ENCODE data around the gene TDRD10. TPM values are rescaled to one million over a fixed set of nuclear protein-coding genes. Genes with fewer than 3 reads are reported as not detected.
"Not testable (repeated sequence)": the region's sequence is repeated elsewhere in the genome, so short reads cannot be mapped to it uniquely, and the experiment has no call there.

TDRD10 gene
- total RNA-seq, 1 experiment from 2014 or later, result 0.38 TPM

GRCh38 chr1:154519591-154519991, 17.6 kb downstream of the TDRD10 start:
- Histone ChIP-seq H3K36me3 (replicated peaks; ENCODE audit: control insufficient read depth, insufficient read depth, low read length) (no peaks in the 10 kb centered on the region), H3K27me3 (ENCODE audit: control insufficient read depth, insufficient read depth, low read length) (no peaks in the 10 kb centered on the region), H3K4me3 (ENCODE audit: insufficient read depth, low read depth, low read length) (no peak overlapping the region)
- DNase-seq, result no peak

- no peaks in the 10 kb centered on the region for H3K36me3 ChIP-seq (replicated peaks; ENCODE audit: control insufficient read depth, insufficient read depth, low read length)
- no peak for DNase-seq
- no peaks in the 10 kb centered on the region for H3K27me3 ChIP-seq (ENCODE audit: control insufficient read depth, insufficient read depth, low read length)
- no peak overlapping the region for H3K4me3 ChIP-seq (ENCODE audit: insufficient read depth, low read depth, low read length)
Observed at GRCh38 chr1:154520333-154520732, 18.3 kb downstream of the TDRD10 start.

GRCh38 chr1:154521695-154522094, 19.7 kb downstream of the TDRD10 start:
- H3K36me3 ChIP-seq (replicated peaks; ENCODE audit: control insufficient read depth, insufficient read depth, low read length), result no peaks in the 10 kb centered on the region
- H3K4me3 ChIP-seq (ENCODE audit: insufficient read depth, low read depth, low read length), result no peak overlapping the region
- no peak for DNase-seq
- H3K27me3 ChIP-seq (ENCODE audit: control insufficient read depth, insufficient read depth, low read length), result no peaks in the 10 kb centered on the region

GRCh38 chr1:154524881-154525280, 22.9 kb downstream of the TDRD10 start:
- H3K27me3 ChIP-seq (ENCODE audit: control insufficient read depth, insufficient read depth, low read length), result no peaks in the 10 kb centered on the region
- H3K36me3 ChIP-seq (replicated peaks; ENCODE audit: control insufficient read depth, insufficient read depth, low read length), result no peaks in the 10 kb centered on the region
- H3K4me3 ChIP-seq (ENCODE audit: insufficient read depth, low read depth, low read length), result no peak overlapping the region
- DNase-seq, result no peak

- DNase-seq, result no peak
- Histone ChIP-seq H3K36me3 (replicated peaks; ENCODE audit: control insufficient read depth, insufficient read depth, low read length) (no peaks in the 10 kb centered on the region), H3K4me3 (ENCODE audit: insufficient read depth, low read depth, low read length) (no peak overlapping the region), H3K27me3 (ENCODE audit: control insufficient read depth, insufficient read depth, low read length) (no peaks in the 10 kb centered on the region)
Observed at GRCh38 chr1:154527192-154527591, 25.2 kb downstream of the TDRD10 start.

- no peak for DNase-seq
- no peak overlapping the region for H3K4me3 ChIP-seq (ENCODE audit: insufficient read depth, low read depth, low read length)
- H3K27me3 ChIP-seq (ENCODE audit: control insufficient read depth, insufficient read depth, low read length), result no peaks in the 10 kb centered on the region
- H3K36me3 ChIP-seq (replicated peaks; ENCODE audit: control insufficient read depth, insufficient read depth, low read length), result no peaks in the 10 kb centered on the region
Observed at GRCh38 chr1:154529308-154529707, 27.3 kb downstream of the TDRD10 start.

- not testable (repeated sequence) for H3K36me3 ChIP-seq (replicated peaks; ENCODE audit: control insufficient read depth, insufficient read depth, low read length); H3K27me3 ChIP-seq (ENCODE audit: control insufficient read depth, insufficient read depth, low read length); DNase-seq; H3K4me3 ChIP-seq (ENCODE audit: insufficient read depth, low read depth, low read length)
Observed at GRCh38 chr1:154531950-154532349, 29.9 kb downstream of the TDRD10 start.

- Histone ChIP-seq H3K27me3 (ENCODE audit: control insufficient read depth, insufficient read depth, low read length) (no peaks in the 10 kb centered on the region; the same call in 1 of the 2 replicates), H3K36me3 (replicated peaks; ENCODE audit: control insufficient read depth, insufficient read depth, low read length) (no peaks in the 10 kb centered on the region), H3K4me3 (ENCODE audit: insufficient read depth, low read depth, low read length) (no peak overlapping the region)
- peak; percentile 86 for DNase-seq
Observed at GRCh38 chr1:154533952-154534844, 32.2 kb downstream of the TDRD10 start.

GRCh38 chr1:154536570-154536969, 34.6 kb downstream of the TDRD10 start:
- Histone ChIP-seq H3K27me3 (ENCODE audit: control insufficient read depth, insufficient read depth, low read length) (no peaks in the 10 kb centered on the region; the same call in 1 of the 2 replicates), H3K4me3 (ENCODE audit: insufficient read depth, low read depth, low read length) (no peak overlapping the region), H3K36me3 (replicated peaks; ENCODE audit: control insufficient read depth, insufficient read depth, low read length) (no peaks in the 10 kb centered on the region)
- DNase-seq, result no peak

- DNase-seq, result no peak
- no peaks in the 10 kb centered on the region for H3K36me3 ChIP-seq (replicated peaks; ENCODE audit: control insufficient read depth, insufficient read depth, low read length)
- H3K4me3 ChIP-seq (ENCODE audit: insufficient read depth, low read depth, low read length), result no peak overlapping the region
- no peaks in the 10 kb centered on the region; the same call in 1 of the 2 replicates for H3K27me3 ChIP-seq (ENCODE audit: control insufficient read depth, insufficient read depth, low read length)
Observed at GRCh38 chr1:154539486-154540483, 37.8 kb downstream of the TDRD10 start.

- H3K4me3 ChIP-seq (ENCODE audit: insufficient read depth, low read depth, low read length), result no peak overlapping the region
- DNase-seq, result peak; percentile 57
- no peaks in the 10 kb centered on the region; the same call in 1 of the 2 replicates for H3K27me3 ChIP-seq (ENCODE audit: control insufficient read depth, insufficient read depth, low read length)
- H3K36me3 ChIP-seq (replicated peaks; ENCODE audit: control insufficient read depth, insufficient read depth, low read length), result no peaks in the 10 kb centered on the region
Observed at GRCh38 chr1:154541231-154541630, 39.2 kb downstream of the TDRD10 start.

- no peaks in the 10 kb centered on the region for H3K27me3 ChIP-seq (ENCODE audit: control insufficient read depth, insufficient read depth, low read length)
- DNase-seq, result peak; percentile 90
- H3K4me3 ChIP-seq (ENCODE audit: insufficient read depth, low read depth, low read length), result no peak overlapping the region
- H3K36me3 ChIP-seq (replicated peaks; ENCODE audit: control insufficient read depth, insufficient read depth, low read length), result peaks cover 17% of the 10 kb centered on the region
Observed at GRCh38 chr1:154546264-154547063, 44.4 kb downstream of the TDRD10 start.

- Histone ChIP-seq H3K27me3 (ENCODE audit: control insufficient read depth, insufficient read depth, low read length) (no peaks in the 10 kb centered on the region), H3K4me3 (ENCODE audit: insufficient read depth, low read depth, low read length) (no peak overlapping the region), H3K36me3 (replicated peaks; ENCODE audit: control insufficient read depth, insufficient read depth, low read length) (peaks cover 24% of the 10 kb centered on the region)
- no peak for DNase-seq
Observed at GRCh38 chr1:154547105-154547732, 45.2 kb downstream of the TDRD10 start.

Data from H7 (cell line).